Bronchial epithelial cell (primary cell): ENCODE data around the gene SERAC1. TPM values are rescaled to one million over a fixed set of nuclear protein-coding genes. Genes with fewer than 3 reads are reported as not detected.

Experiments
- DNase-seq: peaks from one replicate; pipeline ENCODE4 v3.0.0-alpha.2; 2010; ENCODE audit warnings: low read depth
- FAIRE-seq: peaks from 2 replicates; lab custom pipeline; 2011; peaks lifted over from hg19 to GRCh38; lab: Jason Lieb, UNC
- H3K27me3 ChIP-seq: 2 replicates; pipeline ENCODE4 v1.5.1; 2011; ENCODE audit warnings: low read length; ENCODE audit not compliant: control insufficient read depth, insufficient read depth
- H3K36me3 ChIP-seq: 2 replicates; pipeline ENCODE4 v1.5.1; 2011; ENCODE audit warnings: low read length; ENCODE audit not compliant: control insufficient read depth, insufficient read depth
- H3K4me3 ChIP-seq: 2 replicates; pipeline ENCODE4 v1.5.1; 2011; ENCODE audit warnings: mild to moderate bottlenecking, low read depth, low read length, control low read depth
- total RNA-seq: library from RNA; depleted of rRNA; stranded (reverse); fragments of >200 nt; gene quantifications from 2 replicates; pipeline ENCODE4 v1.2.1, GENCODE V29; 2014
- TF ChIP-seq, protein P1 (sequence below): IDR thresholded peaks from 2 replicates; pipeline ENCODE4 v1.5.1; 2011; ENCODE audit warnings: mild to moderate bottlenecking, moderate library complexity, low read length, control low read depth, inconsistent platforms; ENCODE audit not compliant: insufficient read depth, severe bottlenecking

Gene SERAC1
- total RNA-seq, 1 donor from 2014 or later: 12.1 TPM

- H3K27me3 ChIP-seq: no peaks in the 10 kb centered on the region
- no peaks in the 10 kb centered on the region for H3K36me3 ChIP-seq
- no peak overlapping the region for H3K4me3 ChIP-seq
- no peak for FAIRE-seq
- no peak for DNase-seq
- TF ChIP-seq, protein P1, sequence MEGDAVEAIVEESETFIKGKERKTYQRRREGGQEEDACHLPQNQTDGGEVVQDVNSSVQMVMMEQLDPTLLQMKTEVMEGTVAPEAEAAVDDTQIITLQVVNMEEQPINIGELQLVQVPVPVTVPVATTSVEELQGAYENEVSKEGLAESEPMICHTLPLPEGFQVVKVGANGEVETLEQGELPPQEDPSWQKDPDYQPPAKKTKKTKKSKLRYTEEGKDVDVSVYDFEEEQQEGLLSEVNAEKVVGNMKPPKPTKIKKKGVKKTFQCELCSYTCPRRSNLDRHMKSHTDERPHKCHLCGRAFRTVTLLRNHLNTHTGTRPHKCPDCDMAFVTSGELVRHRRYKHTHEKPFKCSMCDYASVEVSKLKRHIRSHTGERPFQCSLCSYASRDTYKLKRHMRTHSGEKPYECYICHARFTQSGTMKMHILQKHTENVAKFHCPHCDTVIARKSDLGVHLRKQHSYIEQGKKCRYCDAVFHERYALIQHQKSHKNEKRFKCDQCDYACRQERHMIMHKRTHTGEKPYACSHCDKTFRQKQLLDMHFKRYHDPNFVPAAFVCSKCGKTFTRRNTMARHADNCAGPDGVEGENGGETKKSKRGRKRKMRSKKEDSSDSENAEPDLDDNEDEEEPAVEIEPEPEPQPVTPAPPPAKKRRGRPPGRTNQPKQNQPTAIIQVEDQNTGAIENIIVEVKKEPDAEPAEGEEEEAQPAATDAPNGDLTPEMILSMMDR: no peak
Observed at GRCh38 chr6:158124288-158124687, 43.8 kb downstream of the SERAC1 start.

DNA sequence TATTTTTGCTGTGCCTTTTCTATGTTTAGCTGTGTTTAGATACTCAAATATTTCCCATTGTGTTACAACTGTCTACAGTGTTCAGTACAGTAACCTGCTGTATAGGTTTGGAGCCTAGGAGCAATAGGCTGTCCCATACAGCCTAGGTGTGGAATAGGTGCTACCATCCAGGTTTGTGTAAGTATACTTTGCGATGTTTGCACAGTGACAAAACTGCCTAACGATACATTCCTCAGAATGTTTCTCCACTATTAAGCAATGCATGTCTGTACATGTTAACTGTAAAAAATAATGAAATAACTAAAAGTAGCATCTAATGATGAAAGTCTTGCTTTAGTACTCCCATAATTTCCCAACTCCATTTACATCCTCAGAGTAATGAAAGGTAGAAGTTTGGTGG lies 46.0 kb downstream of the SERAC1 start:
- H3K36me3 ChIP-seq: no peaks in the 10 kb centered on the region
- DNase-seq: peak; percentile 96
- FAIRE-seq: no peak

GRCh38 chr6:158121335-158121734 lies 46.7 kb downstream of the SERAC1 start:
- no peak for DNase-seq
- FAIRE-seq: no peak
- TF ChIP-seq, protein P1: no peak
- H3K4me3 ChIP-seq: no peak overlapping the region
- H3K27me3 ChIP-seq: no peaks in the 10 kb centered on the region
- H3K36me3 ChIP-seq: no peaks in the 10 kb centered on the region

More for the DNA sequence above, 46.0 kb downstream of the SERAC1 start:
- Histone ChIP-seq H3K27me3 (no peaks in the 10 kb centered on the region), H3K4me3 (no peak overlapping the region)
- TF ChIP-seq, protein P1: no peak

DNA sequence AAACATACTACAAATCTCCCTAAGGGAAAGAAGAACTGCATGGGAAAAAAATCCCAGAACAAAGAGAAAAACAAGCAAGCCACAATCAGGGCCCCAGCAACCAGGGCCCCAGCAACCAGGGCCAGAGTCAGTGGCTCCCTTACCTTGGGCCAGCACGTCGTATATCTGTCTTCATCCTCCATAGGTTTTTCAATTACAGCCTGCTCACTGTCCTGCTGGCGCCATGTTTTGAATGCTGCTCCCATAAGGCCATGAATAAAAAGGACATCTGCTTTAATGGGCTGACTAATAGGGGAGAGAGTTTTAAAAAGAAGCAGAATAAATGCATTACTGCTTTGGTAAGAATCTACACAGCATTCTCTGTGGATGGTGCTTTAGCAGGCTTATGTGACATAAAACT lies 49.2 kb downstream of the SERAC1 start:
- H3K27me3 ChIP-seq: no peaks in the 10 kb centered on the region
- TF ChIP-seq, protein P1: no peak
- FAIRE-seq: no peak
- DNase-seq: no peak
- H3K4me3 ChIP-seq: no peak overlapping the region
- H3K36me3 ChIP-seq: no peaks in the 10 kb centered on the region

DNA sequence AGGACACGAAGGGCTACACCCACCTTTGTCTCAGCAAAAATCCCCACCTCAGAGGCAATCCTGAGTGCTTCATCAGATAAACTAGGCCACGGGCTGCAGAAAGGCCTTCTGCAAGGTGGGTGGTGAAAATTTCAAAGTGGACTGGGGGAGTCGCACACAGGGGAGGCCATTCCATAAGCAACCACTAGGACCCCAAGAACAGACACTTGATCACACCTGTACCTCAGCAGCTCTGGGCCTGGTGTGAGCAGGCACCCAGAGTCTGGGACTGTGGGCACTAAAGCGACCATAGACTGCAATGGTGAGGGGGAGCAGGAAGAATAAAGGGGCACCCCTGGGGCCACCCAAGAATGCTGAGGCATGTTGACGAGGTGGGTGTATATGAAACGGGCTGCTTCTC lies 52.6 kb downstream of the SERAC1 start:
- Histone ChIP-seq H3K36me3 (no peaks in the 10 kb centered on the region), H3K27me3 (no peaks in the 10 kb centered on the region), H3K4me3 (no peak overlapping the region)
- TF ChIP-seq, protein P1: no peak
- no peak for DNase-seq
- no peak for FAIRE-seq

- TF ChIP-seq, protein P1: no peak
- FAIRE-seq: no peak
- H3K27me3 ChIP-seq: no peaks in the 10 kb centered on the region
- DNase-seq: no peak
- no peaks in the 10 kb centered on the region for H3K36me3 ChIP-seq
- no peak overlapping the region for H3K4me3 ChIP-seq
Observed at GRCh38 chr6:158115102-158115501, 53.0 kb downstream of the SERAC1 start.
